ENCODE measurements around the gene FBXO17.
"Not testable (repeated sequence)": the region's sequence is repeated elsewhere in the genome, so short reads cannot be mapped to it uniquely, and the experiment has no call there.

The FBXO17 gene

GRCh38 chr19:38975214-38975860 lies at the start of gene FBXO17:
Gene FBXO17 (minus strand): TSS chr19:38975742. CDS start chr19:38950319, 25,423 bp downstream.
- peak; percentile 87 for DNase-seq

DNA sequence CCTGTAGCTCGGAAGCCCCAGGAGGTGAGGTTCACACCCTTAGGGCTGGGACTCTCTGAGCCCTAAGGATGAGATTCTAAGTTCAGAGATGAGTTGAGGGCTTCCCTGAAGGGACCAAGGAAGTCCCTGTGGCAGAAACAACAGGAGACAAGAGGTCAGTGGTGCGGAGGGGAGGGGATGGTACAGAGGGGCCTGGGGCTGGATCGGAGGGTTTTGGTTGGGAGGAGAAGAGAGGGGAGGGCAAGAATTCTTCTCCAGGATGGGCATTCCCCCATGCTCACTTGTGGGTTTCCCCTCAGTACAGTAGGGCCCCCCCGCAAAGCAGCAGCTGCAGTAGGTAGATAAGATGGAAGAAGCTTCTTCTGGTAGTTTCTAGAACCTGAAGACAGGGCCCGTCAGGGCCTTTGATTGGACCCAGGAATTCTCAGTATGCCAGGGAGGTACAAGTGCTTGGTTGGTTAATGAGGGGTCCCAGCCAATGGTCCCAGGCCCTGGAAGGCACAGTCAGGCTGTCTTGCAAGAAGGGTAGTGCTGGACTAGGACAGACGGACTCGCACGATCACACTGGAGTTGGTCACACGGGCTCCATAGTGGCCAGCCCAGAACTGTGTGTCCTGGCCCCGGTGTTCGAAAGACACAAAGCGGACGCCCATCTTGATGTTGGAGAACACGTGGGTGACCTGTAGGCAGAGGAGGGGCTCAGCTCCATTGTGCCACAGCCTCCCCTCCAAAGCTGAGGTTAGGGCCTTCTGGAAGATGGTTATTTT lies 49.5 kb upstream of the FBXO17 start:
- DNase-seq = no peak

DNA sequence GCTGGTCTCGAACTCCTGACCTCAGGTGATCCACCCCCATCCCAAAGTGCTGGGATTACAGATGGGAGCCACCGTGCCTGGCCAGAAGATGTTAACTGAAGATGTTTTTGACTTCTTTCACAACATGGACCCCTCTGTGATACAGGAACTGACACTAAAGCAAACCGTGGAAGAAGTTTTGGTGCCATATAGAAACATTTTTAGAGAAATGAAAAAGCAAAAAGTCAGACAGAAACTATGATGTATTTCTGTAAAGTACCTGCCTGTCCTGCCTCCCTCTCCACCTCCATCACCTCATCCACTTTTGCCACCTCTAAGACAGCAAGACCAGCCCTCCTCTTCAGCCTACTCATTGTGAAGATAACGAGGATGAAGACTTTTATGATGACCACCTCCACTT lies 45.5 kb upstream of the FBXO17 start:
- DNase-seq = no peak

- no peak for DNase-seq
Observed at GRCh38 chr19:39017646-39018045, 42.1 kb upstream of the FBXO17 start.

DNA sequence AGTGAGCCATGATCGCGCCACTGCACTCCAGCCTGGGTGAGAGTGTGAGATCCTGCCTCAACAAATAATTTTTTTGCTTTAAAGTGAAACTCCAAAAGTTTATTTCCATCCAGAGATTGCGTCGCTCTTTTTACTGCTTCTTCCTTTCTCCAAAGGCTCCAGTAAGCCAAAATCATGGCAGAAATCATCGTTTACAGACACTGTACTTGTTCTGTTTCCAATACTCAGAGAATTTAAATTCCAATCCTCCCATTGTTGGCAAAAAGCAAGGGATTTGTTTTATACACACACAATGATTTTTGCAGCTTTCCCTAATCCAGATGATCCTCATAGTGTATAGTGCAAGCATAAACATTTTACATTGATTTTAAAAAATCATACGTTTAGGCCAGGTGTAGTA lies 41.5 kb upstream of the FBXO17 start:
- no peak for DNase-seq

DNA sequence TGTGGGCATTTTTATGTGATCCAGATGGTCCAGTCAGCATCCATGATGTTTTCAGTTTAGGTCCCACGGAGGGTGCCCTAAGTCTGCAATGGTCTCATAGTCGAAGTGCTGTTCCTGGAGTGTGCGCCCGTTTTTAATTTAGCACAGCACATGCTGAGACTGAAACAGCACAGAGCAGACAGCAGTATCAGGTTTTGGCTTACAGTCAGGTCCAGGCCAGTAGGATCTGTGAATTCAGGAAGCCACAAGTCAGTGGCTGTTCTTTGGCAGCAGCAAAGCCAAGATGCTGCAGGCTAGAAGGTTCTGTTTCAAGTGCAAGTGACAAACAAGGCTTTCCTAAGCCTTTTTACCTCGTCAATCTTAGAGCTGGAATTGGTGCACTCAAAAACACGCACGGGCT lies 38.5 kb upstream of the FBXO17 start:
- no peak for DNase-seq

- no peak for DNase-seq
Observed at GRCh38 chr19:39009001-39009400, 33.5 kb upstream of the FBXO17 start.

- no peak for DNase-seq
Observed at GRCh38 chr19:39008137-39008536, 32.6 kb upstream of the FBXO17 start.

DNA sequence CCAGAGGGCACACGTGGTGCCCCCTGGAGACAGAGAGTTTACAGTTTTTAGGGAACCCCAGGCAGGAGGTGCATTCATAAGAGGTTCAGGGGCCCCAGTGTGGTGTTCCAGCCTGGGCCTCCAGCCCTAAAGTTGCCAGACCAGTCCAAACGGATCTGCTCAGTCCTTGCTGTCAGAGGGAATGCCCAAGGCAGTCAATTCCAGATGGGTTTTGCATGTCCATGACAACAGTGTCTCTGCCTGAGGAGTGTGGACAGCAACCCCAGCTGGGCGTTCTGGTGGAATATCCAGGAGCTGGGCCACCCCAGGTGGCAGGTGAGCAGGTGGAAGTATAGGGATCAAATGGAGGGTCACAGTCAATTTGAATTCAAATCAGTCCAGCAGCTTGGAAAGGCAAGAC lies 31.6 kb upstream of the FBXO17 start:
- no peak for DNase-seq

GRCh38 chr19:39004403-39004802 lies 28.9 kb upstream of the FBXO17 start:
- no peak for DNase-seq

GRCh38 chr19:39003796-39004195 lies 28.3 kb upstream of the FBXO17 start:
- no peak for DNase-seq

DNA sequence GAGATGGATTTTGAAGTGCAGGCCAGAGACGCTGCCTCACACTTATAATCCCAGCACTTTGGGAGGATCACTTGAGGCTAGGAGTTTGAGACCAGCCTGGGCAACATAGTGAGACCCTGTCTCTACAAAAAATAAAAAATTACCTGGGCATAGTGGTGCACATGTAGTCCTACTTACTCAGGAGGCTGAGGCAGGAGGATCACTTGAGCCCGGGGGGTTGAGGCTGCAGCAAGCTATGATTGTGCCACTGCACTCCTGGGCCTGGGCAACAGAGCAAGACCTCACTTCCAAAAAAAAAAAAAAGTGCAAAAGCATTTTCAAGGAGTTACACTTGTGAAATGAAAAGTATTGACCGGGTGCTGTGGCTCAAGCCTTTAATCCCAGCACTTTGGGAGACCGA lies 27.6 kb upstream of the FBXO17 start:
- DNase-seq = no peak

DNA sequence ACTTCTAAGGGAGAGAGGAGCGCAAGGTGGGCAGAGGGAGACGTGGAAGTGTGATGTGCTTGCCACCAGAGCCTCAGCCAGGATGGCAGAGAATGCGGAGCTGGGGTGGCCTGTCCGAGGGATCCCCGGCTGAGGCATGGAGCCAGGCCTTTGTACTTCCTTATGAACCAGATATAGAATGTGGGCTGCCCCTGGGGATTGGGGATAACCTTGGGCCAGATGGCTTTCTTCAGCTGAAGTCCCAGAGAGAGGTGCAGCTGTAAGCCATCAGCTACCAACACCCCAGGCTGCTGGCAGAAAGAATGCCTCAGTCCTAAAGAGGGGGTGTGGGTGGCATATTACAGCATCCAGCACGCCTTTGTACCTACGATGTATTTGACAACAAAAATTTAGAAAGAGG lies 25.5 kb upstream of the FBXO17 start:
- no peak for DNase-seq

- not testable (repeated sequence) for DNase-seq
Observed at GRCh38 chr19:38997576-38997975, 22.0 kb upstream of the FBXO17 start.

DNA sequence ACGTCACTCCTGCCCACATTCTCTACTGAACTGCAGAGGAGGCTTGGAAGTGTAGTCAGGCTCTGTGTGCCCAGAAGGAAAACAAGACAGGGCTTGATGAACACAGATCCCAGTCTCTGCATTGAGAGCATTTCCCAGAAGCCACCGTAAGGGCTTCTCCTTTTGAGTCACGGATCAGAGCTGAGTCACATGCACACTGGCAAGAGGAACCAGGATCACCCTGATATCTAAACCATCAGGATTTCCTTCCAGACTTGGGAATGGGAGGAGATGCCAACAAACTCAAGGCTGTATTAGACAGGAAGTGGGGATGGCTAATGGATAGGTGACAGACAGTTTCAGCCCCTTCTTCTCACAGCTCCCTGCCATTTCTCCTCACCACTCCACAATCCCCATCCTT lies 17.7 kb upstream of the FBXO17 start:
- no peak for DNase-seq

DNA sequence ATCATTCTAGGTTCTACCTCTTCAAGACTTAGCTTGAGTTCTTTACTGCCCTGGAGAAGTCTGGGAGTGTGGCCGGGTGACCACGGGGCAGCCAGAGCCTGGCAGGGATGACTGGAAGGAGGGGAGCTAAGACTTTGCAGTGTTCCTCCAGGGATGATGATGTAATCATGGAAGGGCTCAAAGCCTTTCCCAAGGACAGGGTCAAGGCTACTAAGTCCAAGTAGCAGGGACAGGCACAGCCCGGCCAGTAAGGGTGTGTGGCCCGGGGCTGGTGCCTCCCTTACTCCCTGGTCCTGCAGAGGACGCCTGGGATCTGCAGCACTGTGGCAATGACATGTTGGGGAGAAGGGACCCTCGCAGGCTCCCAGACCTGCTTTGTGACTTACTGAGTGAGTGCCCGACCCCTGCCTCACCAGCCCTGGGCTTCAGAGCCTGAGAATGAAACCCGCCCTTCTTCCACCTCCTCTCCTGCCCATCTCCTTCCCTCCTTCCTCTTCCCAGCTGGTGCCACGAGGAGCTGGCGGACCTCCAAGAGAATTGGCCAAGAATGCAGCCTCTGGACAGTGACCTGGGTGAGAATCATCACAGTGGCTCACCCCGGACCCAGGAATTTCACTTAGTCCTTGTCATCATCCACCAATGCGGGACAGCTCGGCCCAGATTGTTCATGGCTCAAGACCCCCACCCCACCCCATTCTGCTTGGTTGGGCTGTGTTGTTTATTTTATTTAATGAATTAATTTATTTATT lies 15.6 kb upstream of the FBXO17 start:
- DNase-seq = no peak

DNA sequence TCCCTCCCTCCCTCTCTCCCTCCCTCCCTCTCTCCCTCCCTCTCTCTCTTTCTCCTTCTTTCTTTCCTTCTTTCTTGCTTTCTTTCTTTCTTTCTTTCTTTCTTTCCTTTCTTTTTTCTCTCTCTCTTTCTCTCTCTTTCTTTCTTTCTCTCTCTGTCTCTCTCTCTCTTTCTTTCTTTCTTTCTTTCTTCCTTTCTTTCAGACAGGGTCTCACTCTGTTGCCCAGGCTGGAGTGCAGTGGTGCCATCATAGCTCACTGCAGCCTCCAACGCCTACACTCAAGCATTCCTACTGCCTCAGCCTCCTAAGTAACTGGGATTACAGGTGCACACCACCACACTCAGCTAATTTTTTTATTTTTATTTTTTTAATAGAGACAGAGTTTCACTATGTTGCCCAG lies 14.1 kb upstream of the FBXO17 start:
- DNase-seq = not testable (repeated sequence)

- peak; percentile 82 for DNase-seq
Observed at GRCh38 chr19:38989066-38989605, 13.6 kb upstream of the FBXO17 start.

DNA sequence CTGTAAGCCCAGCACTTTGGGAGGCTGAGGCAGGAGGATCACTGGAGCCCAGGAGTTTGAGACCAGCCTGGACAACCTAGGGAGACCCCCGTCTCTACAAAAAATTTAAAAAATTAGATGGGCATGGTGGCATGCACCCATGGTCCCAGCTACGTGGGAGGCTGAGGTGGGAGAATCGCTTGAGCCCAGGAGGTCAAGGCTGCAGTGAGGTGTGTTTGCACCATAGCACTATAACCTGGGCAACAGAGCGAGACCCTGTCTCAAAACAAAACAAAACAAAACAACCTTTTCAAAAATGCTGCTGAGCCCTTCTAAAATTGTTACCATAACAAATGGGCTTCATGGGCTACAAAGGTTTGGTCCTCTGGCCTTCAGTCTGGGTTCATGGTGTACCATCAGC lies 13.1 kb upstream of the FBXO17 start:
- DNase-seq = not testable (repeated sequence)

GRCh38 chr19:38987745-38988144 lies 12.2 kb upstream of the FBXO17 start:
- not testable (repeated sequence) for DNase-seq

- DNase-seq = no peak
Observed at GRCh38 chr19:38985262-38985661, 9.7 kb upstream of the FBXO17 start.

GRCh38 chr19:38980583-38981374 lies 5.2 kb upstream of the FBXO17 start:
- DNase-seq = no peak

- DNase-seq = no peak
Observed at GRCh38 chr19:38979812-38980211, 4.3 kb upstream of the FBXO17 start.

Data from left hindlimb (tissue), 1 donor.